ENCODE results near the gene ELOVL4.

ELOVL4 gene

DNA sequence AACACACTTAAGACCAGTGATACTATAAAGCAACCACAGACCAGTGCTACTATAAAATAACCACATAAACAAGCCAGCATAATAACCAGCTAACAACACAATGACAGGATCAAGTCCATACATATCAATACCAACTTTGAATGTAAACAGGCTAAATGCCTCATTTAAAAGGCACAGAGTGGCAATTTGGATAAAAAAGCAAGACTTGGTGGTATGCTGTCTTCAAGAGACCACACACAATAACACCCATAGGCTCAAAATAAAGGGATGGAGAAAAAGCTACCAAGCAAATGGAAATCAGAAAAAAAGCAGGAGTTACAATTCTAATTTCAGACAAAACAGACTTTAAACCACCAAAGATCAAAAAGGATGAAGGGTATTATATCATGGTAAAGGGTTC, 19.8 kb upstream of the ELOVL4 start:
- TF ChIP-seq, protein P1, sequence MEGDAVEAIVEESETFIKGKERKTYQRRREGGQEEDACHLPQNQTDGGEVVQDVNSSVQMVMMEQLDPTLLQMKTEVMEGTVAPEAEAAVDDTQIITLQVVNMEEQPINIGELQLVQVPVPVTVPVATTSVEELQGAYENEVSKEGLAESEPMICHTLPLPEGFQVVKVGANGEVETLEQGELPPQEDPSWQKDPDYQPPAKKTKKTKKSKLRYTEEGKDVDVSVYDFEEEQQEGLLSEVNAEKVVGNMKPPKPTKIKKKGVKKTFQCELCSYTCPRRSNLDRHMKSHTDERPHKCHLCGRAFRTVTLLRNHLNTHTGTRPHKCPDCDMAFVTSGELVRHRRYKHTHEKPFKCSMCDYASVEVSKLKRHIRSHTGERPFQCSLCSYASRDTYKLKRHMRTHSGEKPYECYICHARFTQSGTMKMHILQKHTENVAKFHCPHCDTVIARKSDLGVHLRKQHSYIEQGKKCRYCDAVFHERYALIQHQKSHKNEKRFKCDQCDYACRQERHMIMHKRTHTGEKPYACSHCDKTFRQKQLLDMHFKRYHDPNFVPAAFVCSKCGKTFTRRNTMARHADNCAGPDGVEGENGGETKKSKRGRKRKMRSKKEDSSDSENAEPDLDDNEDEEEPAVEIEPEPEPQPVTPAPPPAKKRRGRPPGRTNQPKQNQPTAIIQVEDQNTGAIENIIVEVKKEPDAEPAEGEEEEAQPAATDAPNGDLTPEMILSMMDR (IDR thresholded peaks at IDR 0.05; ENCODE audit: poor library complexity, severe bottlenecking): no peak
- ATAC-seq (ENCODE audit: low read depth) (no peak), DNase-seq (ENCODE audit: low spot score) (no peak)
- Histone ChIP-seq H3K4me3 (ENCODE audit: severe bottlenecking) (no peak overlapping the region), H3K4me1 (ENCODE audit: insufficient read depth, poor library complexity, severe bottlenecking) (no peaks in the 10 kb centered on the region), H3K27me3 (ENCODE audit: insufficient read depth, poor library complexity, severe bottlenecking) (no peaks in the 10 kb centered on the region), H3K36me3 (ENCODE audit: low read depth) (no peaks in the 10 kb centered on the region), H3K9me3 (ENCODE audit: severe bottlenecking) (peaks cover 2% of the 10 kb centered on the region), H3K27ac (ENCODE audit: poor library complexity, severe bottlenecking) (no peak overlapping the region)

GRCh38 chr6:79964607-79965081, 17.3 kb upstream of the ELOVL4 start:
- Histone ChIP-seq H3K4me1 (ENCODE audit: insufficient read depth, poor library complexity, severe bottlenecking) (no peaks in the 10 kb centered on the region), H3K27me3 (ENCODE audit: insufficient read depth, poor library complexity, severe bottlenecking) (peaks cover 6% of the 10 kb centered on the region), H3K27ac (ENCODE audit: poor library complexity, severe bottlenecking) (no peak overlapping the region), H3K36me3 (ENCODE audit: low read depth) (no peaks in the 10 kb centered on the region), H3K9me3 (ENCODE audit: severe bottlenecking) (no peaks in the 10 kb centered on the region), H3K4me3 (ENCODE audit: severe bottlenecking) (no peak overlapping the region)
- ATAC-seq (ENCODE audit: low read depth) (no peak), DNase-seq (ENCODE audit: low spot score) (no peak)
- TF ChIP-seq, protein P1 (IDR thresholded peaks at IDR 0.05; ENCODE audit: poor library complexity, severe bottlenecking): no peak

DNA sequence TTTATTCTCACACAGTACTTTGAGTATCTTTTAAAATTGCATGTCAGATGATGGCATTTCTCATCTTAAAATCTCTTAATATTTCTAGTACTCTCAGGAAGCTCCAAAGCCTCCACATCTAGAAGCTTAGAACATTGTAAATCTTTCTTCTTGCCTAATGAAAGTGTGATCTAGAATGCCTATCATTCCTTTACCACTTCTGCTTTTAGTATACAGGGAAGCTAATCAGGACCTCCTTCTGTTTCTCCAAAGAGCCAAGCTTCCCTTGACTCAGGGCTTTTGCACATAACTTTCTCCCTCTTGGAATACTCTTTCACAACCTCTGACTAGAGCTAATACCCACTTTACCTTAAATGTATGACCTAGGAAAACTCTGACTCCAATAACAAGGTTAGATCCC, 7.5 kb upstream of the ELOVL4 start:
- no peaks in the 10 kb centered on the region for H3K4me1 ChIP-seq (ENCODE audit: insufficient read depth, poor library complexity, severe bottlenecking)
- DNase-seq (ENCODE audit: low spot score) (no peak), ATAC-seq (ENCODE audit: low read depth) (no peak)
- no peak overlapping the region for H3K4me3 ChIP-seq (ENCODE audit: severe bottlenecking)
- H3K27me3 ChIP-seq (ENCODE audit: insufficient read depth, poor library complexity, severe bottlenecking): no peaks in the 10 kb centered on the region
- H3K36me3 ChIP-seq (ENCODE audit: low read depth): no peaks in the 10 kb centered on the region
- TF ChIP-seq, protein P1 (IDR thresholded peaks at IDR 0.05; ENCODE audit: poor library complexity, severe bottlenecking): no peak
- H3K27ac ChIP-seq (ENCODE audit: poor library complexity, severe bottlenecking): no peak overlapping the region
- H3K9me3 ChIP-seq (ENCODE audit: severe bottlenecking): no peaks in the 10 kb centered on the region

DNA sequence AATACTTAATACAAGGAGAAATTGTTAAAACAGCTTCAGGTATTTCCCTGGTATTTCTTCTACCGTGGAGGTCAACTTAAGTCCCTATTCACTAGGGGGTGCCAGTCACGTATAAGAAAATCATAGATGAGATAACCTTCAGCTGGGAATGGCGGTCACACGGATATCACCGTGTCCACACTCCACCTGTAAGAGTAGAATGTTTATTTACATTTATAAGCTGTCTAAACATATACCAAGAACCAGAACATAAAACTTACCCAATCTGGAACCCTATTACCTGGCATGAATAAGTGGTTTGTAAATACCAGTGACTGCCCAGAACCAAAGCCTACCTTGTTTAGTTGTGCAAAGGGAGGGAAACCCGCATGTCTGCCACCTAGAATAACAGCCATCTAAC, 1.9 kb upstream of the ELOVL4 start:
- H3K4me1 ChIP-seq (ENCODE audit: insufficient read depth, poor library complexity, severe bottlenecking): peaks cover 11% of the 10 kb centered on the region
- no peak overlapping the region for H3K27ac ChIP-seq (ENCODE audit: poor library complexity, severe bottlenecking)
- H3K36me3 ChIP-seq (ENCODE audit: low read depth): no peaks in the 10 kb centered on the region
- peaks cover 4% of the 10 kb centered on the region for H3K27me3 ChIP-seq (ENCODE audit: insufficient read depth, poor library complexity, severe bottlenecking)
- DNase-seq (ENCODE audit: low spot score) (no peak), ATAC-seq (ENCODE audit: low read depth) (no peak)
- H3K9me3 ChIP-seq (ENCODE audit: severe bottlenecking): no peaks in the 10 kb centered on the region
- TF ChIP-seq, protein P1 (IDR thresholded peaks at IDR 0.05; ENCODE audit: poor library complexity, severe bottlenecking): peak; percentile 72
- no peak overlapping the region for H3K4me3 ChIP-seq (ENCODE audit: severe bottlenecking)

DNA sequence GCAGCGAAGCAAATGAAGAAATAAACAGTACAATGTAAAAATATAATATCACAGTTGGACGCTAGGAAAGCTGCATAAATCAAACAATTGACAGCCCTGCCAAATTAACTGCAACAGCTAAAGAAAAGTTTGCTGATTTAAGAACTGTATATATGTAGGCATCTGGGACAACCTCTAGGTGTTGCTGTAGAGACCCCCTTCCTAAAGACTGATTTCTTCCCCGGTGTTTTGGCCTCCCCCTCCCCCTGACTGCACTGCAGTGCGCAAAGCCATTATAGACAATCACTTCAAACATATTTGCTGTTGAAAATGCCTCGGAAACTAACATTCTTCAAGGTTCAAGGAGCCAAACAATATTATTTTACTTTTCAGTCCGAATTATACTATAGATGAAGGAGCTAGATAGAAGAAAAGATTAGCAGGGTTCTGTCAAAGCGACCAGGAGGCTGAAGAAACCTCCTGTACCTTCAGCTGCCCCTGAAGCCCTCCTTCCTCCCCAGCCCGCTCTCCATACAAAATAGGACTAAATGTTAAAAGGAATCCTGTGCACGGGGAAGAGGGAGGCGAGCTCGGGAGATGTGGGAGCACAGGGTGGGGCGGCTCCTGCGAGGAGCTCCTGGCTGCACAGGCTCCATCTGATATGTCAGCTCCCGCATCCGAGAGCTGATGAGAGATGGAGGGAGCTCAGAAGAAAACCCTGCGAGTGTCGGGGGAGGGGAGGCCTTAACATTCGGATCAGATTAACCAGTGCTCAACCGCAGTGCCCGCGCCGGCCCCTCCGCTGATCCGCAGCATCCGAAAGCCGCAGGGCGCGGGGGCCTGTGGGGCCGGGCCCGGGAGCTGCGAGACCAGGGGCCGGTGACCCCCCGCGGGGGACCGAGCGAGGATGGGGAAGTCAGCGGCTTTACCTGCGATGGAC, 822 bp downstream of the ELOVL4 start:
- DNase-seq (ENCODE audit: low spot score) (peak; percentile 40), ATAC-seq (ENCODE audit: low read depth) (peak; percentile 49)
- H3K27me3 ChIP-seq (ENCODE audit: insufficient read depth, poor library complexity, severe bottlenecking): peaks cover 4% of the 10 kb centered on the region
- no peak overlapping the region for H3K27ac ChIP-seq (ENCODE audit: poor library complexity, severe bottlenecking)
- H3K36me3 ChIP-seq (ENCODE audit: low read depth): no peaks in the 10 kb centered on the region
- TF ChIP-seq, protein P1 (IDR thresholded peaks at IDR 0.05; ENCODE audit: poor library complexity, severe bottlenecking): peak; percentile 54
- no peaks in the 10 kb centered on the region for H3K9me3 ChIP-seq (ENCODE audit: severe bottlenecking)
- peaks cover 11% of the 10 kb centered on the region for H3K4me1 ChIP-seq (ENCODE audit: insufficient read depth, poor library complexity, severe bottlenecking)
- peak overlapping the region; percentile 61 for H3K4me3 ChIP-seq (ENCODE audit: severe bottlenecking)
